ENCODE measurements around the gene SPIRE1.

SPIRE1 gene

GRCh38 chr18:12405066-12405465, 252.8 kb downstream of the SPIRE1 start:
- Mint-ChIP-seq H3K4me3 (no peak overlapping the region), H3K36me3 (ENCODE audit: low read depth) (no peaks in the 10 kb centered on the region)

DNA sequence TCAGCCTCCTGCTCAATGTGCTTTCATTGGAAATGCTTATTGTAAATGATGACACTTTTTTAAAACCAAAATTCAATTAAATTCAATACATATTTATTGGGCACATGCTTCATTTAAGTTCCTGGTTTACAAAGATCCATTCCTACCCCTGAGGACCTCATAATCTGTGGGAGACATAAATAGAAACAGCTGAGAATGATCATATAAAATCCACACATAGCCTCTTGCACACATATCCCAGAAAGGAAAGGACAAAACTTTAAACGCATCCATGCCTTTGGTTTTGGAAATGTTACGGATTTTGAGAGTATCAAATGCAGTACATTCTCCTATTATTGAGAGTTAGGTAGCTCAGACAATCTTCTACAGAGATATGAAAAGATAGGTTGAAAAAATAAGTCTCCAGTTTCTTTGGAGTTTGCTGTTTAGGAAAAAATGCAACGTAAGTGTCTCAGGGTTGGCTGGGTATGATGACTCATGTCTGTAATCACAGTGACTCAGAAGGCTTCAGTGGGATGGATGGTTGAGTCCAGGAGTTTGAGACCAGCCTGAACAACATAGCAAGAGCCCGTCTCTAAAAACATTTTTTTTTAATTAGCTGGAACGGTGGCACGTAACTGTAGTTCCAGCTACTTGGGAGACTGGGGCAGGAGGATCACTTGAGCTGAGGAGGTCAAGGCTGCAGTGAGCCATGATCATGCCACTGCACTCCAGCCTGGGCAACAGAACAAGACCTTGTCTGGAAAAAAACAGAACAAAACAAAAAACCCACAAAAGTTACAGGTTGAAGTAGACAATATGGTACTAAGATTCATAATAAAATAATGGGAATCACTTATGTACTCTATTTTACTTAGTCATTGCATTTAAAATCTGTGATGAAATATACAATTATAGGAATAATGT, 254.1 kb downstream of the SPIRE1 start:
- Mint-ChIP-seq H3K4me1 (ENCODE audit: low read depth) (peaks cover 34% of the 10 kb centered on the region), H3K4me3 (no peak overlapping the region), H3K27ac (peak overlapping the region; percentile 24), H3K27me3 (peaks cover 38% of the 10 kb centered on the region), H3K36me3 (ENCODE audit: low read depth) (no peaks in the 10 kb centered on the region), H3K9me3 (no peaks in the 10 kb centered on the region)
- intact Hi-C loops (cut with micrococcal nuclease) = no loop called here

More at GRCh38 chr18:12405066-12405465, 252.8 kb downstream of the SPIRE1 start:
- intact Hi-C loops (cut with micrococcal nuclease) = loop anchor here (5.0 kb wide), 1 partner anchor 42 kb away; no protein-coding TSS in a partner anchor
- Mint-ChIP-seq H3K27ac (no peak overlapping the region), H3K9me3 (no peaks in the 10 kb centered on the region), H3K27me3 (peaks cover 38% of the 10 kb centered on the region), H3K4me1 (ENCODE audit: low read depth) (peaks cover 34% of the 10 kb centered on the region)

DNA sequence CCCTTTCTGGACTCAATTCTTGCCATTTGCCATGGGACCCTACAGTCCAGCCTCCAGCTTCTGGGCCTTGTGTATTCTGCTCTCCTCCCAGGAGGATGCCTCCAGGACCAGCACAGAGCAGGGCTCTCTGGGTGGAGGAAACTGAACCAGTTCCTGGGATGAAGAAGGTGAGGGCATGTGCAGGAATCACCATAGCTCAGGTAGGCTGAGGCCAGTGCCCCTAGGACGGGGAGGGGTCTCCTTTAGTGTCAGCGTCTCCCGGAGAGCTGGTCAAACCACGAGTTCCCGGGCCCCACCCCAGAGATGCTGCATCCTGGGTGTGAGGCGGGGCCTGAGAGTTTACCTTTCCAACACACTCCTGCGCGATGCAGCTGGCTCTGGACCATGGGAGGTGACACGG, 256.0 kb downstream of the SPIRE1 start:
- intact Hi-C loops (cut with micrococcal nuclease) = no loop called here
- no peaks in the 10 kb centered on the region for H3K9me3 Mint-ChIP-seq
- H3K4me1 Mint-ChIP-seq (ENCODE audit: low read depth) = peaks cover 27% of the 10 kb centered on the region
- H3K27me3 Mint-ChIP-seq = peaks cover 33% of the 10 kb centered on the region
- H3K27ac Mint-ChIP-seq = no peak overlapping the region
- no peak overlapping the region for H3K4me3 Mint-ChIP-seq
- H3K36me3 Mint-ChIP-seq (ENCODE audit: low read depth) = no peaks in the 10 kb centered on the region

DNA sequence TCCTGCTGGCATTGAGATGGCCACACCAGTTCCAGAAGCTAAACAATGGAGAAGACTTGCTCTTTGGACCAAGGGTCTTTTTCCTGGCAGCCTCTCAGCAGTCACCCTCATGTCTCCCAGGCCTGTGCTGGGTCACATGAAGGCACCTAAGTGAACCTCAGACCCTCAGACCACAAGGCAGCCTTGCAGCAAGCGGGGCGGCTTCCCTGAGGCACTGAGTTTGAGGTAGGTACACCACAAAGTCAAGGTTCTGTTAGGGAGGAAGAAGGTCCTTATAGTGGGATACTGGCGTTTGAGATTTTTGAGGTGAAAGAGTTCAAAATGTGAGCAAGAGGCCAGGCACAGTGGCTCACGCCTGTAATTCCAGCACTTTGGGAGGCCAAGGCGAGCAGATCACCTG, 258.7 kb downstream of the SPIRE1 start:
- no peak overlapping the region for H3K27ac Mint-ChIP-seq
- peaks cover 22% of the 10 kb centered on the region for H3K4me1 Mint-ChIP-seq (ENCODE audit: low read depth)
- no peak overlapping the region for H3K4me3 Mint-ChIP-seq
- H3K36me3 Mint-ChIP-seq (ENCODE audit: low read depth) = no peaks in the 10 kb centered on the region
- intact Hi-C loops (cut with micrococcal nuclease) = loop anchor here (10.0 kb wide), 1 partner anchor 136 kb away; no protein-coding TSS in a partner anchor
- peaks cover 21% of the 10 kb centered on the region for H3K27me3 Mint-ChIP-seq
- H3K9me3 Mint-ChIP-seq = no peaks in the 10 kb centered on the region

DNA sequence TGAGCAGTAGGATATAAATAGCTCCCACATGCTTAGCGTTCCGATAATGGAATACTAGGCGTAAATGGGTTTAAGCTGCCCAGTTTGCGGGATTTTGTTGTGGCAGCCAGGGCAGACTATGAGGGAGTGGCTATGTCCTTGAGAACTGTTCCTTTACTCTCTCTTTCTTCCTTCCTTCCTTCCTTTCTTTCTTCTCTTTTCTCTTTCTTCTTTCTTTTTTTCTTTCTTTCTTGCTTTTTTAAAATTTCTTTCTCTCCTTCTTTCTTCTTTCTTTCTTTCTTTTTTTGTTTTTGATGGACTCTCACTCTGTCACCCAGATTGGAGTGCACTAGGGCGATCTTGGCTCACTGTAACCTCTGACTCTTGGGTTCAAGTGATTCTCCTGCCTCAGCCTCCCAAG, 259.3 kb downstream of the SPIRE1 start:
- Mint-ChIP-seq H3K27me3 (peaks cover 20% of the 10 kb centered on the region), H3K4me3 (no peak overlapping the region), H3K27ac (no peak overlapping the region), H3K36me3 (ENCODE audit: low read depth) (no peaks in the 10 kb centered on the region), H3K4me1 (ENCODE audit: low read depth) (peaks cover 18% of the 10 kb centered on the region), H3K9me3 (no peaks in the 10 kb centered on the region)
- intact Hi-C loops (cut with micrococcal nuclease) = loop anchor here (10.0 kb wide), 1 partner anchor 136 kb away; no protein-coding TSS in a partner anchor

GRCh38 chr18:12397793-12398192, 260.1 kb downstream of the SPIRE1 start:
- H3K36me3 Mint-ChIP-seq (ENCODE audit: low read depth) = no peaks in the 10 kb centered on the region
- no peaks in the 10 kb centered on the region for H3K9me3 Mint-ChIP-seq
- no peak overlapping the region for H3K27ac Mint-ChIP-seq
- intact Hi-C loops (cut with micrococcal nuclease) = loop anchor here (10.0 kb wide), 1 partner anchor 137 kb away; no protein-coding TSS in a partner anchor
- H3K4me3 Mint-ChIP-seq = no peak overlapping the region
- peaks cover 13% of the 10 kb centered on the region for H3K4me1 Mint-ChIP-seq (ENCODE audit: low read depth)
- peaks cover 17% of the 10 kb centered on the region for H3K27me3 Mint-ChIP-seq

DNA sequence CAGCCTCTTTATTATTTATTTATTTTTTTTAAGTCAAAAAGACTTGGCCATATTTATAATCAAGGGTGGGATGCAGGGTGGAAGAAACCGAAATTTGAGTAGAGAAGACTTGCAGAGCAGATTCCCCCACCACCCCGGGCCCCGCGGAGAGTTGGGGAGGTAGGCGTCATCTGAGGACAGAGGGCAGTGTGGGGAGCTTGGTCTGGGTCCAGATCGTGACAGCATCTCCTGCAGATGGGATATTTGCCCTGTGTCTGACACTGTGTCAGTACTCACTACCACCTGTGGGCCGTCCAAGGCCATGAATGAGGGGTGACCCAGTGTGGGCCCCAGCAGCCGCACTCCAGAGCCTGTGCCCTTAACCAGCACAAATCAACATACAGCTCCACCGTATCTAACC, 260.7 kb downstream of the SPIRE1 start:
- H3K4me3 Mint-ChIP-seq = no peak overlapping the region
- intact Hi-C loops (cut with micrococcal nuclease) = loop anchor here (10.0 kb wide), 1 partner anchor 138 kb away; no protein-coding TSS in a partner anchor
- H3K9me3 Mint-ChIP-seq = no peaks in the 10 kb centered on the region
- H3K27ac Mint-ChIP-seq = no peak overlapping the region
- no peaks in the 10 kb centered on the region for H3K36me3 Mint-ChIP-seq (ENCODE audit: low read depth)
- H3K4me1 Mint-ChIP-seq (ENCODE audit: low read depth) = peaks cover 7% of the 10 kb centered on the region
- peaks cover 12% of the 10 kb centered on the region for H3K27me3 Mint-ChIP-seq
